GM12891 (cell line): ENCODE results near the gene EHD4.

Source experiments
- DNase-seq: peaks from one replicate; pipeline ENCODE4 v3.0.0; 2011; ENCODE audit warnings: low spot score; ENCODE audit not compliant: insufficient read length
- FAIRE-seq: peaks from 2 replicates; lab custom pipeline; 2011; peaks lifted over from hg19 to GRCh38; lab: Jason Lieb, UNC
- PAX5 ChIP-seq: IDR thresholded peaks from 2 replicates; pipeline ENCODE4 v1.6.1; 2011; ENCODE audit warnings: low read length, moderate library complexity, mild to moderate bottlenecking; ENCODE audit not compliant: insufficient read depth, severe bottlenecking
- POLR2A ChIP-seq: IDR thresholded peaks from 2 replicates; pipeline ENCODE4 v1.6.1; 2011; ENCODE audit warnings: low read depth, low read length, control low read depth
- POLR2AphosphoS5 ChIP-seq: IDR thresholded peaks from 2 replicates; pipeline ENCODE4 v1.6.1; 2011; ENCODE audit warnings: low read depth, low read length, control low read depth
- POU2F2 ChIP-seq: IDR thresholded peaks from 2 replicates; pipeline ENCODE4 v1.6.1; 2011; ENCODE audit warnings: low read depth, mild to moderate bottlenecking, control low read depth, low read length, moderate library complexity
- SPI1 ChIP-seq: IDR thresholded peaks from 2 replicates; pipeline ENCODE4 v1.6.1; 2011; ENCODE audit warnings: low read depth, low read length, control low read depth
- TAF1 ChIP-seq: IDR thresholded peaks from 2 replicates; pipeline ENCODE4 v1.6.1; 2011; ENCODE audit warnings: low read depth, low read length, control low read depth

EHD4 gene

GRCh38 chr15:41855261-41855961 lies 116.9 kb downstream of the EHD4 start:
- TF ChIP-seq SPI1 = no peak
- TF ChIP-seq POU2F2 = no peak
- TF ChIP-seq POLR2A = no peak
- TF ChIP-seq TAF1 = no peak
- TF ChIP-seq POLR2AphosphoS5 = no peak
- no peak for TF ChIP-seq PAX5
- no peak for FAIRE-seq

GRCh38 chr15:41854443-41854842 lies 117.9 kb downstream of the EHD4 start:
- no peak for TF ChIP-seq PAX5
- DNase-seq (no peak), FAIRE-seq (no peak)

More at GRCh38 chr15:41855261-41855961, 116.9 kb downstream of the EHD4 start:
- no peak for DNase-seq

- TF ChIP-seq POLR2AphosphoS5 (no peak), PAX5 (no peak), TAF1 (no peak), SPI1 (no peak), POU2F2 (no peak), POLR2A (no peak)
- no peak for FAIRE-seq
- DNase-seq = no peak
Measured at GRCh38 chr15:41853831-41854230, 118.5 kb downstream of the EHD4 start.

- DNase-seq = no peak
- TF ChIP-seq PAX5 = no peak
- no peak for TF ChIP-seq TAF1
- no peak for TF ChIP-seq POLR2AphosphoS5
- TF ChIP-seq SPI1 = no peak
- no peak for TF ChIP-seq POLR2A
- FAIRE-seq = no peak
Measured at GRCh38 chr15:41852736-41853590, 119.4 kb downstream of the EHD4 start.

- FAIRE-seq (no peak), DNase-seq (no peak)
Measured at GRCh38 chr15:41851755-41852370, 120.5 kb downstream of the EHD4 start.

GRCh38 chr15:41851167-41851523 lies 121.2 kb downstream of the EHD4 start:
- no peak for TF ChIP-seq TAF1
- no peak for TF ChIP-seq POLR2AphosphoS5
- TF ChIP-seq PAX5 = no peak
- TF ChIP-seq SPI1 = no peak
- no peak for TF ChIP-seq POLR2A
- no peak for TF ChIP-seq POU2F2
- no peak for FAIRE-seq
- DNase-seq = no peak

More at GRCh38 chr15:41851755-41852370, 120.5 kb downstream of the EHD4 start:
- TF ChIP-seq POU2F2 = no peak
- no peak for TF ChIP-seq POLR2A
- no peak for TF ChIP-seq TAF1
- no peak for TF ChIP-seq PAX5
- no peak for TF ChIP-seq POLR2AphosphoS5
- TF ChIP-seq SPI1 = no peak

GRCh38 chr15:41850482-41851166 lies 121.7 kb downstream of the EHD4 start:
- DNase-seq = no peak
- FAIRE-seq = no peak
- TF ChIP-seq TAF1 (no peak), SPI1 (no peak), POU2F2 (no peak), PAX5 (no peak), POLR2A (no peak)

GRCh38 chr15:41849861-41850260 lies 122.5 kb downstream of the EHD4 start:
- no peak for DNase-seq
- no peak for FAIRE-seq
- TF ChIP-seq POU2F2 (no peak), TAF1 (no peak), PAX5 (no peak), POLR2A (no peak), POLR2AphosphoS5 (no peak), SPI1 (no peak)

GRCh38 chr15:41849204-41849603 lies 123.2 kb downstream of the EHD4 start:
- DNase-seq (no peak), FAIRE-seq (no peak)
- TF ChIP-seq POU2F2 (no peak), SPI1 (no peak), TAF1 (no peak), POLR2A (no peak), POLR2AphosphoS5 (no peak), PAX5 (no peak)
